ENCODE measurements around the gene SHROOM3.

DNA sequence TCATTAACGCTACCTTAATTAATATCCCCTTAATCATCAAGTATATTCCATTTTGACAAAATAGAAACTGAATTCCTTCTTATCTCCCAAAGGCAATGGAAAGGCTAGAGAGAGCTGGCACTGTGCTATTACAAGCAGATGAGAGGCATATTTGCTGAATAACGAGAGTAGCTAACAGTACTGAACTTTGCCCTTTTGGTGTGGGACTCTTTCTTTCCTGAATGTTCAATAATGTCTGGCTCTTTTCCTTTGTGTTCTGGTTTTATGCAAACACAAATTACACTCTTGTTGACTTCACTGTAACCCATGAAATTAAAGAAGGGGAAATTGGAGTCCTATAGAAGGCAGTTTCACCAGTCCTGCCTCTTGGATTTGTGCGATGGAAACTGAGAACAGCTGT is 63.5 kb downstream of the SHROOM3 start:
- TF ChIP-seq HNF4A (conservative IDR thresholded peaks at IDR 0.05) (peak; percentile 98), EGR1 (IDR thresholded peaks at IDR 0.05; ENCODE audit: low read depth in 2 of 2) (no peak)
- TF ChIP-seq, protein P1, sequence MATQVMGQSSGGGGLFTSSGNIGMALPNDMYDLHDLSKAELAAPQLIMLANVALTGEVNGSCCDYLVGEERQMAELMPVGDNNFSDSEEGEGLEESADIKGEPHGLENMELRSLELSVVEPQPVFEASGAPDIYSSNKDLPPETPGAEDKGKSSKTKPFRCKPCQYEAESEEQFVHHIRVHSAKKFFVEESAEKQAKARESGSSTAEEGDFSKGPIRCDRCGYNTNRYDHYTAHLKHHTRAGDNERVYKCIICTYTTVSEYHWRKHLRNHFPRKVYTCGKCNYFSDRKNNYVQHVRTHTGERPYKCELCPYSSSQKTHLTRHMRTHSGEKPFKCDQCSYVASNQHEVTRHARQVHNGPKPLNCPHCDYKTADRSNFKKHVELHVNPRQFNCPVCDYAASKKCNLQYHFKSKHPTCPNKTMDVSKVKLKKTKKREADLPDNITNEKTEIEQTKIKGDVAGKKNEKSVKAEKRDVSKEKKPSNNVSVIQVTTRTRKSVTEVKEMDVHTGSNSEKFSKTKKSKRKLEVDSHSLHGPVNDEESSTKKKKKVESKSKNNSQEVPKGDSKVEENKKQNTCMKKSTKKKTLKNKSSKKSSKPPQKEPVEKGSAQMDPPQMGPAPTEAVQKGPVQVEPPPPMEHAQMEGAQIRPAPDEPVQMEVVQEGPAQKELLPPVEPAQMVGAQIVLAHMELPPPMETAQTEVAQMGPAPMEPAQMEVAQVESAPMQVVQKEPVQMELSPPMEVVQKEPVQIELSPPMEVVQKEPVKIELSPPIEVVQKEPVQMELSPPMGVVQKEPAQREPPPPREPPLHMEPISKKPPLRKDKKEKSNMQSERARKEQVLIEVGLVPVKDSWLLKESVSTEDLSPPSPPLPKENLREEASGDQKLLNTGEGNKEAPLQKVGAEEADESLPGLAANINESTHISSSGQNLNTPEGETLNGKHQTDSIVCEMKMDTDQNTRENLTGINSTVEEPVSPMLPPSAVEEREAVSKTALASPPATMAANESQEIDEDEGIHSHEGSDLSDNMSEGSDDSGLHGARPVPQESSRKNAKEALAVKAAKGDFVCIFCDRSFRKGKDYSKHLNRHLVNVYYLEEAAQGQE (IDR thresholded peaks at IDR 0.05): peak; percentile 51
- TF ChIP-seq, protein P2, sequence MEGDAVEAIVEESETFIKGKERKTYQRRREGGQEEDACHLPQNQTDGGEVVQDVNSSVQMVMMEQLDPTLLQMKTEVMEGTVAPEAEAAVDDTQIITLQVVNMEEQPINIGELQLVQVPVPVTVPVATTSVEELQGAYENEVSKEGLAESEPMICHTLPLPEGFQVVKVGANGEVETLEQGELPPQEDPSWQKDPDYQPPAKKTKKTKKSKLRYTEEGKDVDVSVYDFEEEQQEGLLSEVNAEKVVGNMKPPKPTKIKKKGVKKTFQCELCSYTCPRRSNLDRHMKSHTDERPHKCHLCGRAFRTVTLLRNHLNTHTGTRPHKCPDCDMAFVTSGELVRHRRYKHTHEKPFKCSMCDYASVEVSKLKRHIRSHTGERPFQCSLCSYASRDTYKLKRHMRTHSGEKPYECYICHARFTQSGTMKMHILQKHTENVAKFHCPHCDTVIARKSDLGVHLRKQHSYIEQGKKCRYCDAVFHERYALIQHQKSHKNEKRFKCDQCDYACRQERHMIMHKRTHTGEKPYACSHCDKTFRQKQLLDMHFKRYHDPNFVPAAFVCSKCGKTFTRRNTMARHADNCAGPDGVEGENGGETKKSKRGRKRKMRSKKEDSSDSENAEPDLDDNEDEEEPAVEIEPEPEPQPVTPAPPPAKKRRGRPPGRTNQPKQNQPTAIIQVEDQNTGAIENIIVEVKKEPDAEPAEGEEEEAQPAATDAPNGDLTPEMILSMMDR (IDR thresholded peaks at IDR 0.05; ENCODE audit: low read depth, low read length, missing input control): no peak
- TF ChIP-seq, protein P3, sequence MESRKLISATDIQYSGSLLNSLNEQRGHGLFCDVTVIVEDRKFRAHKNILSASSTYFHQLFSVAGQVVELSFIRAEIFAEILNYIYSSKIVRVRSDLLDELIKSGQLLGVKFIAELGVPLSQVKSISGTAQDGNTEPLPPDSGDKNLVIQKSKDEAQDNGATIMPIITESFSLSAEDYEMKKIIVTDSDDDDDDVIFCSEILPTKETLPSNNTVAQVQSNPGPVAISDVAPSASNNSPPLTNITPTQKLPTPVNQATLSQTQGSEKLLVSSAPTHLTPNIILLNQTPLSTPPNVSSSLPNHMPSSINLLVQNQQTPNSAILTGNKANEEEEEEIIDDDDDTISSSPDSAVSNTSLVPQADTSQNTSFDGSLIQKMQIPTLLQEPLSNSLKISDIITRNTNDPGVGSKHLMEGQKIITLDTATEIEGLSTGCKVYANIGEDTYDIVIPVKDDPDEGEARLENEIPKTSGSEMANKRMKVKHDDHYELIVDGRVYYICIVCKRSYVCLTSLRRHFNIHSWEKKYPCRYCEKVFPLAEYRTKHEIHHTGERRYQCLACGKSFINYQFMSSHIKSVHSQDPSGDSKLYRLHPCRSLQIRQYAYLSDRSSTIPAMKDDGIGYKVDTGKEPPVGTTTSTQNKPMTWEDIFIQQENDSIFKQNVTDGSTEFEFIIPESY (IDR thresholded peaks at IDR 0.05): peak; percentile 75

Data from liver (tissue), 3 donors.